Activated T-cell treated with anti-CD3 and anti-CD28 coated beads, Interleukin-2, amount 50 U/mL, for 4 hours (primary cell): Measurements from ENCODE around the gene ZFAND3. TPM values are rescaled to one million over a fixed set of nuclear protein-coding genes. Genes with fewer than 3 reads are reported as not detected.
A peak's percentile ranks its signal among the peaks of the same experiment; 100 is the strongest.

Source experiments
- ATAC-seq, 2 donors: fragments of 200-7000 bp; cut with Tn5 transposase; one replicate each; pipeline ENCODE4 v1.10.0; 2021
- DNase-seq: peaks from one replicate; pipeline ENCODE4 v3.0.0-alpha.2; 2020
- H3K27me3 Mint-ChIP-seq: one replicate; pipeline ENCODE4 v1.8.0; 2021; ENCODE audit warnings: low read depth, mixed read lengths
- H3K36me3 Mint-ChIP-seq: one replicate; pipeline ENCODE4 v1.8.0; 2022; ENCODE audit warnings: mixed read lengths; ENCODE audit not compliant: insufficient read depth
- H3K4me1 Mint-ChIP-seq: one replicate; pipeline ENCODE4 v1.8.0; 2021; ENCODE audit warnings: low read depth, mixed read lengths
- H3K4me3 Mint-ChIP-seq: one replicate; pipeline ENCODE4 v1.8.0; 2021; ENCODE audit warnings: mild to moderate bottlenecking, moderate library complexity, mixed read lengths
- H3K9me3 Mint-ChIP-seq: one replicate; pipeline ENCODE4 v1.8.0; 2021; ENCODE audit warnings: mixed read lengths
- total RNA-seq, 3 donors: library from RNA; stranded (reverse); gene quantifications; one replicate each; pipeline ENCODE4 v1.2.1, GENCODE V29; 2021

Gene ZFAND3
- 10 to 100 TPM; 21.5 to 31.4 (median 30.8) TPM for total RNA-seq

DNA sequence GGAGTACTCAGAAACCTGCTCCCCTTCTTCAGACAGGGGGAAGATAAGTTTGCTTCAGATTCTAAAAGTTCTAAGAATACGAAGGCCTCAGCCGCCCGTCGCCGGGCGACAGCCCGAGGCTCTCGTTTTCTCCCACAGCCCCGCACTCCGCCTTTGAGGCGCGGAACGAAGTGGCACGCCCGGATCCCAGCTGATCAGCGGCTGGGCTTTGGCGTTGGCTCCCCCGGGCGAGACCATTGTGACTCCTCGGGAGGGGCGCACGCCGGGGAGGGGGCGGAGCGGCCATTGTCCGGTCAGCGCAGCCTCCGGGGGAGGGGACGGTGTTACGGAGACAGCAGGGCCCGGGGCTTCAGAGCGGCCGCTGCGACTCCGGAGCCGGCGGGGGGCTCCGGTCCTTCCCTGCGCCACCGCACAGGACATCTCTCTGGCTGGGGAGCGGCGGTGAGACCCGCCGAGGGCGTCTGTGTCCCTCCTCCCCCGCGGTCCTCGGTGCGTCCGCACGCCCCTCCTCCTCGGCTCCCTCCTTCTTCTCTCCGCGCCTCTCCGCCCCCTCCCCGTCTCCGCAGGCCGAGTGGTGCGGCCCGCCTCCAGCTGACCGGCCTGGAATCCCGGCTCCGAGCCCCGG lies at the start of gene ZFAND3:
Gene ZFAND3 (plus strand): TSS at position 551 of the 625 bp plus-strand sequence. CDS start 219 bp downstream, outside the sequence.
- DNase-seq (peak; percentile 86), ATAC-seq (peak; percentile 84 to 85)
- no peaks in the 10 kb centered on the region for H3K27me3 Mint-ChIP-seq
- no peaks in the 10 kb centered on the region for H3K36me3 Mint-ChIP-seq
- H3K4me1 Mint-ChIP-seq: peaks cover 47% of the 10 kb centered on the region
- no peaks in the 10 kb centered on the region for H3K9me3 Mint-ChIP-seq
- peak within 1 kb of the TSS; percentile 92 for H3K4me3 Mint-ChIP-seq

DNA sequence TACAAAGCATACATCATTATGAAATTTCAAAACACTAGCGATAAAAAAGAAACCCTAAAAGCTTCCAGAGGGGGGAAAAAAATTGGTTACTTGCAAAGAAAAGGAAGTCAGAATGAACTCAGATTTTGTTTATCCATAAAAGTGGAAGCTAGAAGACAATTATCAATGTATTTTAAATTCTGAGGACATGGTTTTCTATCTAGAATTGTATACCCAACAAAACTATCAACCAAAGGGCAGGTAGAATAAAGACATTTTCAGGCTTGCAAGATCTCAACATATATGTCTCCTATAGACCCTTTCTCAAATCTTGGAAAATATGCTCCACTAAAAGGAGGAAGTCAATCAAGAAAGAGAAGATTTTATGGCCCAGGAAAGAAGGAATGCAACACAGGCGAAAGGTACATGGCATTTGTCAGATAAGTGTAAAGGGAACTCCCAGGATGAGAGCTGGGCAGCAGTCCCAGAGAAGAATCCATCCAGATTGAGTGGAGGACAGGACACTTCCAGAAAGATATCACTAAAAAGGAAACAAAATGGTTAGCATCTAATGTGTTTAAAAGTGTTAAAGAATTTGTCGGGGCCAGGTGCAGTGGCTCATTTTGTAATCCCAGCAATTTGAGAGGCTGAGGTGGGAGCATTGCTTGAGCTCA lies 45.4 kb upstream of the ZFAND3 start:
- DNase-seq (no peak), ATAC-seq (no peak)
- Mint-ChIP-seq H3K4me1 (no peaks in the 10 kb centered on the region), H3K4me3 (no peak overlapping the region), H3K27me3 (peaks cover 14% of the 10 kb centered on the region), H3K36me3 (peaks cover 2% of the 10 kb centered on the region), H3K9me3 (peaks cover 4% of the 10 kb centered on the region)

DNA sequence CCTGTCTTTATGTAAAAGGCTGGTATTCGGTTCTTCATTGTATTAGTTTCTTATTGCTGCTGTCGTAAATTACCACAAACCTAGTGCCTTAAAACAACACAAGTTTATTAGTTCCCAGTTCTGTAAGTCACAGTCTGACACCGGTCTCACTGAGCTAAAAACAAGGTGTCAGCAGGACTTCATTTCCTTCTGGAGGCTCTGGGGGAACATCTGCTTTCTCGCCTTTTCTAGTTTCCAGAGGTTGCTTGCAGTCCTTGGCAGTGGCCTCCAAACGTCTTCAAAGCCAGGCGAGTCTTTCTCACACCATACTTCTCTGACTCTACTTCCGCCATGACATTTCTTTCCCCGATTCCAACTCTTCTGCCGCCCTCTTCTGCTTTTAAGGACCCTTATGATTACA lies 43.0 kb upstream of the ZFAND3 start:
- ATAC-seq: no peak
- Mint-ChIP-seq H3K9me3 (peaks cover 4% of the 10 kb centered on the region), H3K36me3 (peaks cover 2% of the 10 kb centered on the region), H3K4me3 (no peak overlapping the region), H3K27me3 (peaks cover 13% of the 10 kb centered on the region), H3K4me1 (no peaks in the 10 kb centered on the region)
- no peak for DNase-seq

DNA sequence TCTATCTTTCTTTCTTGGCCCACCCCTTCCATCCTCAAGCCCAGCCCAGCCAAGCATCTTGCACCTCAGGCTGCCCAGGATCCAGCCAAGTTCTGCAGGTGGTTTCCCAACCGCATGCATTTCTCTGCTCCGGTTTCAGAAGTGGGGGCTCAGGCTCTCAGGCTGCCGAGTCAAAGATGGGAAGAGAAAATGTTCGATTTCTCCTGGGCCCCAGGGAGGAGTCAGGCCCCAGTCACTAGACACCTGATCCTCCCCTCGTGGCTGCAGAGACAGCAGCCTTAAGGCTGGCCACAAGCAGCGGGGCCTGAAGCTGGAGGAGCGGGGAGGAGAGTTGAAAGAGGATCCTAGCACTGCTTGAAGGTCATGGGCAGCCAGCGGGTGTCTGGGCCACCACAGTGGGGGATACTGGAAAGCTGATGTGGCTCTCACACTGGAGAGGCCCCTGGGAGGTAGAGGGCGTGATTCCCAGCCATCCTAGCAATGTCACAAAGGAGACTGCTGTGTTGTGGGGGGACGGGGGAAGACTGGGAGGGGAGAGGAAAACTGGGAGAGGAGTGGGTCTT lies 42.2 kb upstream of the ZFAND3 start:
- no peaks in the 10 kb centered on the region for H3K4me1 Mint-ChIP-seq
- ATAC-seq (no peak), DNase-seq (no peak)
- peaks cover 16% of the 10 kb centered on the region for H3K27me3 Mint-ChIP-seq
- H3K4me3 Mint-ChIP-seq: no peak overlapping the region
- H3K36me3 Mint-ChIP-seq: peaks cover 2% of the 10 kb centered on the region
- peaks cover 4% of the 10 kb centered on the region for H3K9me3 Mint-ChIP-seq

- Mint-ChIP-seq H3K4me1 (peaks cover 14% of the 10 kb centered on the region), H3K9me3 (no peaks in the 10 kb centered on the region), H3K4me3 (no peak overlapping the region), H3K36me3 (no peaks in the 10 kb centered on the region), H3K27me3 (peaks cover 27% of the 10 kb centered on the region)
- DNase-seq (no peak), ATAC-seq (no peak)
These were observed 40.3 kb upstream of the ZFAND3 start for GRCh38 chr6:37779111-37779800.

DNA sequence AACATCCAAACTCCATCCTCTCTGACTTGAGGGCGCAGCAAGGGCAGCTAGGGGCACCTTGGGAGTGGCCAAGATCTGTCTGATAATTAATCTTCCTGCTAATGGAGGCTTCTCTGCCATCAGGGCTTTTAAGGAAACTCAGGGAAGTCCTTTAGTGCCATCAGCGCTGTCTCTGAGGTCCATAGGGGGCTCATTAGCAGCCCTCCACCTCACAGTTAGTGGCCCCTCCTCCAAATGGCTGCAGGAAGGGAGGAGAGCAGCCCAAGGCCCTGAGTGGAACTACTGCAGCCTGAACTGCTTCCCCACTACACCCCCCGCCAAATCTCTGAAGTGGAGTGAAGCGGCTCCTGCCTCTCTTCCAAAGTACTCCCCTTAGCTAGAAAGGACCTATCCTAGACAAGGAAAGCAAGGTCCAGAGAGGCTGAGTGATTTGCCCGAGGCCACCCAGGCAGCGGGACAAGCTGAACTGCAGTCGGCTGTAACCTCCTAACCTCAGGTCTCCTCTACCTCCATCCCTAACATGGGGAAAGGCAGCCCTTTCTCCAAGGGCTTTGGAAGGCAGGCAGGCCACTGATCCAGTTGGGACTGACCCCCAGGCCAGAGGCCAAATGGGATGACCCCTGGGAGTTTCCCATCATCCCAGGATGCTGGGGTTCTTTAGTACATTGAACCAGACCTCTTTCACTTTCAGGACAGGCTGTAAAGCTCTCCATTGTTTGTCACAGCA lies 39.5 kb upstream of the ZFAND3 start:
- H3K4me1 Mint-ChIP-seq: peaks cover 16% of the 10 kb centered on the region
- DNase-seq (no peak), ATAC-seq (no peak)
- no peaks in the 10 kb centered on the region for H3K36me3 Mint-ChIP-seq
- peaks cover 35% of the 10 kb centered on the region for H3K27me3 Mint-ChIP-seq
- no peak overlapping the region for H3K4me3 Mint-ChIP-seq
- no peaks in the 10 kb centered on the region for H3K9me3 Mint-ChIP-seq

- Mint-ChIP-seq H3K4me1 (peaks cover 16% of the 10 kb centered on the region), H3K4me3 (no peak overlapping the region), H3K27me3 (peaks cover 45% of the 10 kb centered on the region), H3K36me3 (no peaks in the 10 kb centered on the region), H3K9me3 (no peaks in the 10 kb centered on the region)
- no peak for ATAC-seq
- DNase-seq: no peak
These were observed 37.7 kb upstream of the ZFAND3 start for GRCh38 chr6:37781788-37782187.

DNA sequence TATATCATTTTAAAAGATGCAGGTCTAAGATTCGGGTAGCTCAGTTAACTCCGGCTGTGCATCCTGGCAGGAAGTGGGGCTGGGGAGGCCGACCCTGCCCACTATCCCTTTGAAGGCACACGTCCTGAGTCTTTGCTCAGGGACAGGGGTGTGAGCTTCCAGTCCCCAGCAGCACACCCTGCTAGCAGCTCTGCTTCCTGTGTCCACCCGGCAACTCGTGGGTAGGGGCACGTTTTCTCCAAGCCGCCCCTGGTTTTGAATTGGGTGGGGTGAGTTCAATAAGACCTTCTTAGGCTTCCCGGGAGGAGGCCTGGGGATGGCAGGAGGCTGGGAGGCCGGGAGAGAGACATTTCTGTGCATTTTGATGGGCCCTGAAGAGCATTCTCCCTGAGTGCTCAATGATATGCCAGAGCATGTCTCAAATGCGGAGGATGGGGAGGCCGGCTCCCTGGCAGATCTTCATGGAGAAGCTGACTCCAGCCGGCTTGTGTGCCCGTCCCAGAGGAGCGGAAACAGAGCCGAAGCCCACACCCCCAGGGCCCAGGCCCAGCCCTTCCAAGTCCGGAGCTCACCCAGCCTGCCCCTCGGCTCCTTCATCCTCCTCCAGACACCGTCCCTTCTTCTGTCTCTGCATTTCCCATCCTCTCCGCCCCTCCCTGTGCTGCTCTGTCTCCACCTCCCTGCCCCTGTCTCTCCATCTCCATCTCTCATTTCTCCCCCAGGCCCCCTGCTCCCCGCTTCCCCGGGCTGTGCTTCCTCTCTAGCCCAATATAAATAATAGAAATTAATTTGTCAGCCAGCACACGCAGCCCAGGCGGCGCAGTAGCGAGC lies 36.3 kb upstream of the ZFAND3 start:
- peak overlapping the region; percentile 73 for H3K4me3 Mint-ChIP-seq
- peaks cover 16% of the 10 kb centered on the region for H3K4me1 Mint-ChIP-seq
- ATAC-seq (peak; percentile 38 to 48), DNase-seq (no peak)
- no peaks in the 10 kb centered on the region for H3K9me3 Mint-ChIP-seq
- no peaks in the 10 kb centered on the region for H3K36me3 Mint-ChIP-seq
- peaks cover 45% of the 10 kb centered on the region for H3K27me3 Mint-ChIP-seq

- peak; percentile 65 to 72 for ATAC-seq
- H3K4me3 Mint-ChIP-seq: peak overlapping the region; percentile 73
- no peaks in the 10 kb centered on the region for H3K9me3 Mint-ChIP-seq
- H3K4me1 Mint-ChIP-seq: peaks cover 16% of the 10 kb centered on the region
- no peaks in the 10 kb centered on the region for H3K36me3 Mint-ChIP-seq
- no peak for DNase-seq
- H3K27me3 Mint-ChIP-seq: peaks cover 40% of the 10 kb centered on the region
These were observed 35.5 kb upstream of the ZFAND3 start for GRCh38 chr6:37783856-37784584.

DNA sequence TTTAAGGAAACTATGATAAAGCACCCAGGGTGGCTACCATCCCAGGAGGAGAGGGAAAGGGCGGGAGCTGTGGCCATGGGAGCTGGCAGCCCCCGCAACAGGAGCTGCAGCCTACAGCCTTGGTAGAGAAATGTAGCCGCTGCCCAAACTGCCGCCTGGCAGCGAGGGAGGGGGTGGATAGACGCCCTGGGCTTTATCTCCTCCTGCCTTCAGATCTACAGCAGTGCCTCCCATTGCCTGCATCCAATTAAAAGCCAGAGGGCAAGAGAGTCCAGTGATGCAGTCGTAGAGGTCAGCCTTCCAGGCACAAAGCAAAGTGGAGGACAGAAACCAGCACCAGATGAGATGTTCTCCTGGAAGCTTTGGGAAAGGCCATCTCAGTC lies 35.0 kb upstream of the ZFAND3 start:
- Mint-ChIP-seq H3K4me1 (peaks cover 16% of the 10 kb centered on the region), H3K4me3 (no peak overlapping the region), H3K27me3 (peaks cover 38% of the 10 kb centered on the region), H3K36me3 (no peaks in the 10 kb centered on the region), H3K9me3 (no peaks in the 10 kb centered on the region)
- ATAC-seq: no peak
- no peak for DNase-seq

GRCh38 chr6:37785002-37785662 lies 34.4 kb upstream of the ZFAND3 start:
- ATAC-seq: no peak
- Mint-ChIP-seq H3K4me1 (peaks cover 16% of the 10 kb centered on the region), H3K27me3 (peaks cover 38% of the 10 kb centered on the region), H3K4me3 (no peak overlapping the region), H3K9me3 (no peaks in the 10 kb centered on the region), H3K36me3 (no peaks in the 10 kb centered on the region)
- no peak for DNase-seq

DNA sequence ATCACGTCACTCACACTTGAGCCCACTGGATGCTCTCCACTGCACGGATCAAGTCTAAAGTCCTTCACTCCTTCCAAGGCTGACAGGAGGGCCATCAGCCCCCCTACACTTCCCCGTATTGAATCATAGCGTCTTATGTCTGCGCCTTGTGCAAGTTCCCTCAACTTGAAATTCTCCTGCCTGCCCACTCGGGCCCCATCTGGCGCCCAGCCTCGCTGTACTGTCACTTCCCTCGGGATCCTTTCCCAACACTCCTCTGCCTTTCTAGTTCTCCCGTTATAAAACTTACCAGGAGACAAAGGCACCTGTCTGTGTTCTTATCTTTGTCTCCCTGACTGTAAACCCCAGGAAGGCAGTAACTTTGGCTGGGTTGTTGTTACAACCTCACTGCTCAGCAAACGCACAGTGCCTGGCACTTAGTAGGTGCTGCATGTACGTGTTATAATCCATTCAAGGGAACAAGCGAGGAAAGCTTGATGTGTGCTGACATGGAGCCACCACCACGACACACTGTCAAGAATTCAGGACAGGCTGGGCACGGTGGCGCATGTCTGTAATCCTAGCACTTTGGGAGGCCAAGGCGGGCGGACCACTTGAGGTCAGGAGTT lies 33.8 kb upstream of the ZFAND3 start:
- ATAC-seq: no peak
- no peak for DNase-seq
- peaks cover 16% of the 10 kb centered on the region for H3K4me1 Mint-ChIP-seq
- no peaks in the 10 kb centered on the region for H3K36me3 Mint-ChIP-seq
- no peak overlapping the region for H3K4me3 Mint-ChIP-seq
- no peaks in the 10 kb centered on the region for H3K9me3 Mint-ChIP-seq
- peaks cover 36% of the 10 kb centered on the region for H3K27me3 Mint-ChIP-seq
